NCI-H128 (cell line): ENCODE measurements around the gene TMPRSS9.

ENCODE experiments used
- DNase-seq: peaks from one replicate; lab custom pipeline; 2025; ENCODE audit not compliant: unreplicated experiment; lab: John Stamatoyannopoulos, UW

Gene TMPRSS9

GRCh38 chr19:2359992-2360685 is at the start of gene TMPRSS9:
TMPRSS9 (plus strand) TSS chr19:2360265; CDS start chr19:2389786, 29,521 bp downstream.
- no peak for DNase-seq

GRCh38 chr19:2311093-2311492 is 49.0 kb upstream of the TMPRSS9 start:
- no peak for DNase-seq

GRCh38 chr19:2312820-2313501 is 47.1 kb upstream of the TMPRSS9 start:
- DNase-seq: no peak

- DNase-seq: no peak
Measured at GRCh38 chr19:2315121-2315817, 44.8 kb upstream of the TMPRSS9 start.

DNA sequence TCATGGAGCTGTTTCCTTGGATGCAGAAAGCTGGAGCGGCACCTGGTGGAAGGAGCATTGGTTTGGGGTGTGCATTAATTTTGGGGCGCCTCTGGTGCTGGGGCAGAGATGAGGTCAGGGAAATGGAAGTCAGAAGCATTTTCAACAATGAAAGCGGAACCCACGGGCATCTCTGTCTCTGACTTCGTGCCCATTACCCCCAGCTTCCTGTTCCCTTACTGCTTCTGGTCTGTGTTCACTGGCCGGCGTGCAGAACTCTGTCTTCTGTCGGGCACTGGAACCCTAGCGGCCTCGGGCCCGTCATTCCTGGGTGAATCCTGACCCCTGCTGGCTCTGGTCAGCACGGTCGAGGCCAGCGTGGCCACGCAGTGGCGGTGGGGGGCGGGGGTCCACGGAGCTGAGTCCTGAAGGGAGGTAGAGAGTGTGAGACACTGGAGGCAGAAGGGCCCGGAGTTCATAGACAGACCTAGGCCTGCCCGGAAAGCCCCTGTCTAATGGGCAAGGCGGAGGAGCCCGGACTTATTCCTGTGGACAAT is 44.2 kb upstream of the TMPRSS9 start:
- DNase-seq: no peak

DNA sequence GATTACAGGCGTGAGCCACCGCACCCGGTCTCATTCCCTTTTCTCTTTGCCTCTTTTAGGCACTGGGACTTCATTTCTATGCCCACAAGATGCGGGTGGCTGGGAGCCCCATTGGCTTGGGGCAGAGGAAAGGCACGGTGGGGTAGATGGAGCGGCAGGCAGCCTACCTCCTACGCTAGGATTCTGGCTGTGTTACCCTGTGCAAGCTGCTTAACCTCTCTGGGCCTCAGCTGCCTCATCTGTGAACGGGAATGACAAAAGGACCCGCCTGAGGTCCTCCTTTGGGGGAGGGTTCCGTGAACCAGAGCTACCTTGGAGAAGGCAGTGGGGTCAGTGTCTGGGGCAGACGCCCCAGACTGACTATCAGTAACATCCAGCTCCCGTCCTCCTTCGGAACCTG is 42.8 kb upstream of the TMPRSS9 start:
- DNase-seq: no peak

- DNase-seq: no peak
Measured at GRCh38 chr19:2317756-2318155, 42.3 kb upstream of the TMPRSS9 start.

GRCh38 chr19:2318923-2319322 is 41.1 kb upstream of the TMPRSS9 start:
- no peak for DNase-seq

GRCh38 chr19:2319551-2319950 is 40.5 kb upstream of the TMPRSS9 start:
- no peak for DNase-seq

DNA sequence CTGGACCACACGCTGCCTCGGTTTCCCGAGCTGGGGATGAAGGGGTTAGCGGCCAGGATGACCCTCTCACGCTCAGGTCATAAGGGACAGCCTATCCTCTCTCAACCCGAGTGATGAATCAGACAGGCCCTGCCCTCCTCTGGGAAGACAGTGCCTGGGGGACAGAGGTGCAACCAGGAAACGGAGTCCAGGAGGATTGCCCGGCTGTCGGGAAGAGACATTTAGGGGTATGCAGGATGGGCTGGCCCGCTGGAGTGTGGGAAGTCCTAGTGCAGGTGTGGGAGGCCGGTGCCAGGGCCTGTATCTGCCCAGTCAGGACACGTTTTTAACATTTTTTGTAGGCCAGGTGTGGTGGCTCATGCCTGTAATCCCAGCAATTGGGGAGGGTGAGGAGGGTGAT is 40.0 kb upstream of the TMPRSS9 start:
- no peak for DNase-seq

GRCh38 chr19:2320939-2321338 is 39.1 kb upstream of the TMPRSS9 start:
- DNase-seq: no peak

- DNase-seq: no peak
Measured at GRCh38 chr19:2321565-2322283, 38.3 kb upstream of the TMPRSS9 start.

DNA sequence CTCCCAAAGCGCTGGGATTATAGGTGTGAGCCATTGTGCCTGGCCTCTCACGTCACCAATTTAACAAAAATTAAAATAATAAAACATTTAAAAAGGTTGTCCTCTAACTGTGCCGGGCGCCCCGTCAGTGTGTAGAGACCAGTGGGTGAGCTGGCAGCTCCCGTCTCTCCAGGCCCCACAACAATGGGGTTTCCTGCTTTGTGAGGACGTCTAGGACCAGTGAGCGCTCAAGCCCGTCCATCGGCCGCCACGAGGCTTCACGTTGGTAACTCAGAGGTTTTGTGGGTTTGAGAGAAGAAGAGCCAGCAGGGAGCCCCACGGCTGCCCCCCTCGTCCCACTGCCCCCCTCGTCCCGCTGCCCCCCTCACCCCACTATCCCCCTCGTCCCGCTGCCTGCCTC is 36.4 kb upstream of the TMPRSS9 start:
- DNase-seq: no peak

DNA sequence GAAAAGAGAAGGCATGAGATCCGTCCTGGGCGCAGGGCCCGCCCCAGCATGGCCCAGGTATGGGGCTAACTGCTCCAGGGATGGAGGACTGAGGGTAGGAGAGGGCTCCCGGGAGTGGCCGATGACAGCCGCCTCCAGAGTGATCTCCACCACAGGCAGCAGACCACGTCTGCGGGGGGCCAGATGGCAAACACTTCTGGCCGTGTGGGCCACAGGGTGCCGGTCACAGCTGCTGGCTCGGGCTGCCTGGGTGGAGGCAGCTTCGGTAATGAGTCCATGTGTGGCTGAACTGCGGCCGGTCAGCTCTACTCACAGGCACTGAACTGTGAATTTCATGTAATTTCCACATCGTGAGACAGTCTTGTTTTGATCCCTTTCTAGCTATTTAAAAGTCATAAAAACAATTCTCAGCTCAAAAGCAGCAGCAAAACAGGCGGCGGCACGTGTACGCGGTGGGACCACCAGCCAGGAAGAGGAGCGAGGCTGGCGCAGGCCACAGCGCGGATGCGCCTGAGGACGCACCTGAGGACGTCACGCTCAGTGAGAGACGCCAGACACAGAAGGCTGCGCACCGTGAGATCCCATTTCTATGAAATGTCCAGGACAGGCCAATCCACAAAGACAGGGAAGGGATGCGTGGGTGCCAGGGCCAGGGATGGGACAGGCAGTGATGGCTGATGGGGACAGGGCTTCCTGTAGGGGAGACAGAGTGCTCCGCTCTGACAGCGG is 35.7 kb upstream of the TMPRSS9 start:
- DNase-seq: no peak

- DNase-seq: no peak
Measured at GRCh38 chr19:2325281-2326046, 34.6 kb upstream of the TMPRSS9 start.

DNA sequence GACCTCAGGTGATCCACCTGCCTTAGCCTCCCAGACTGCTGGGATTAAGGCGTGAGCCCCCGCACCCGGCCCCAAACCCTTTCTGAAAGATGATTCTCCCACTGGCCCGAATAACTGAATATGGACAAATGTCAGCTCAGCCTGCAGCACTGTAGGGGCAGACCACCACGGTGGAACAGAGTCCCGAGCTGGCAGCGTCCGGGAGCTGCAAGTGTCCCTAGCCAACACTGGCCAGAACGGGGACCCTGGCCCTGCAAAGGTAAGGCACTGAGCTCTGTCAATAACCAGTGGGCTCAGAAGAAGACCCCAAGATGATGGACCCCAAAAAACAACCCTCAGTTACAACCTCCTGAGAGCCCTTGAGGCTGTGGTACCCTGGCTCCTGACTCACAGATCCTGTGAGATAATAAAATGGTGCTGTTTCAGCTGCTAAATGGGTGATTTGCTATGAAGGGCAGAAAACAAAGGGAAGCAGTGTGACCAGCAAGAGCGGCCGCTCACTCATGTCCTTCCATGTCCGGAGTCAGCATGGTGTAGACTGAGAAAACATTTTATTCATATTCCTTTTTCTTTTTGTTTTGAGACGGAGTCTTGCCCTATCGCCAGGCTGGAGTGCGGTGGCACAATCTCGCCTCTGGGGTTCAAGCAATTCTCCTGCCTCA is 33.2 kb upstream of the TMPRSS9 start:
- no peak for DNase-seq

DNA sequence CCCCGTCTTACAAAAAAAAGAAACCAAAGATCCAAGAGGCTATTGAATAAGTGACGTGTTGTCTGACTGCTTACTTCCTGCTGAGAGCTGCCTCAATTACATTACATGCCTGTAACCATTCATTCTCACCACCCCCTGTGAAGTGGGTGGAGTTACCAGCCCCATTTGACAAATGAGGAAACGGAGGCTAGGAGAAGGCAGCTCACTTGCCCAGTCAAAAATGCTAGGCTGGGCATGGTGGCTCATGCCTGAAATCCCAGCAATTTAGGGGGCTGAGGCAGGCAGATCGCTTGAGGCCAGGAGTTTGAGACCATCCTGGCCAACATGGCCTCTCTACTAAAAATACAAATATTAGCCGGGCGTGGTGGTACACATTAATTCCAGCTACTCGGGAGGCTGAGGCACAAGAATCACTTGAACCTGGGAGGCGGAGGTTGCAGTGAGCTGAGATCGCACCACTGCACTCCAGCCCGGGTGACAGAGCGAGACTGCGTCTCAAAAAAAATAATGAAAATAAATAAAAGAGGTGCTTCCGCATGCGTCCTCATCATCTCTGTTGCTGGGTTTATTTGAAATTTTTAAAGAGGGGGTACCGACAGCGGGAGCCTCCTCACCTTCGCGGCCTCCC is 32.2 kb upstream of the TMPRSS9 start:
- no peak for DNase-seq

DNA sequence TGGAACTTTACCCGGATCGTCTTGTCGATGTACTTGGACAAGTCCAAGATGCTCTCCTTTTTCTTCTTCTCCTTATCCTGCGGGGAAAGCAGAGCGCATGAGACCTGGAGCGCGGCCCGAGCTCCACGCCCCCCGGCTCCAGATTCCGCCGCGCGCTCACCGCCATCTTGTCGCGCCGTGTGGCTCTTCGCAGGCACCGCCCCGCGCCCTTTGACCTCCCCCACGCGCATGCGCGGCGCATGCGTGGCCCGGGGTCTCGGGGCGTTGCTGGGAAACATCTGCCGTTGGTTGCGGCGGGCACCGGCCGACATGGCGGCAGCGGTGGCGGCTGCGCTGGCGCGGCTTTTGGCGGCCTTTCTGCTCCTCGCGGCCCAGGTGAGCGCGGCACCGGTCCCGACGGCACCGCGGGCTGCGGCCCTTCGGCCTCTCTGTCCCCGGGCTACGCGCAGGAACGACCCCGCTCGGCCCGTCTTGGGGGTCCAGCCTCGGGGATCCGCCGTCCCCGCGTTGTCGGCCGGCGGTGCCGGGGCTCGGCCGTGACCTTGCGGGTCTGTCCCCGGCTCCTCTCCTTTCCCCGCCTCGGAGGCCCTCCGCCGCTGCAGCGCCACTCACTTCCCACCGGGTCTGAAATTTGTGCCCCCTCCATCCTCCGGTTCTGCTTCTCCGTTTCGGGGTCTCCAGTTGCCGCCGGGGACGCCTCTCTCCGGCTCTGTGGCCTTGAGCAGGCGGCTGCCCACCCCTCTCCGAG is 31.5 kb upstream of the TMPRSS9 start, which contains the start of the genes LSM7 and SPPL2B:
LSM7 (minus strand) TSS at position 186 of the 748 bp plus-strand sequence; CDS start at position 166, 20 bp downstream.
SPPL2B (plus strand) TSS at position 284 of the 748 bp plus-strand sequence; CDS start at position 310, 26 bp downstream.
- peak; percentile 87 for DNase-seq
